Measurements from ENCODE around the gene KMT2B.
"Not testable (repeated sequence)": the region's sequence is repeated elsewhere in the genome, so short reads cannot be mapped to it uniquely, and the experiment has no call there.

KMT2B gene

GRCh38 chr19:35710784-35711723, 6.7 kb upstream of the KMT2B start:
- peak; percentile 84 for DNase-seq

- peak; percentile 92 for DNase-seq
Measured at GRCh38 chr19:35712567-35713505, 5.0 kb upstream of the KMT2B start.

GRCh38 chr19:35713506-35713850, 4.3 kb upstream of the KMT2B start:
- DNase-seq: no peak

- DNase-seq: no peak
Measured at GRCh38 chr19:35713904-35714495, 3.8 kb upstream of the KMT2B start.

- DNase-seq: peak; percentile 58
Measured at GRCh38 chr19:35714601-35715354, 3.0 kb upstream of the KMT2B start.

- no peak for DNase-seq
Measured at GRCh38 chr19:35715355-35715809, 2.4 kb upstream of the KMT2B start.

- DNase-seq: no peak
Measured at GRCh38 chr19:35715981-35716800, 1.6 kb upstream of the KMT2B start.

- DNase-seq: peak; percentile 97
Measured at GRCh38 chr19:35716801-35717664, 770 bp upstream of the KMT2B start.

- peak; percentile 72 for DNase-seq
Measured at GRCh38 chr19:35718345-35719041, 690 bp downstream of the KMT2B start.

- no peak for DNase-seq
Measured at GRCh38 chr19:35719402-35720162, 1.8 kb downstream of the KMT2B start.

- no peak for DNase-seq
Measured at GRCh38 chr19:35720163-35720524, 2.3 kb downstream of the KMT2B start.

GRCh38 chr19:35720648-35721047, 2.8 kb downstream of the KMT2B start:
- DNase-seq: no peak

- DNase-seq: no peak
Measured at GRCh38 chr19:35721374-35721773, 3.6 kb downstream of the KMT2B start.

- no peak for DNase-seq
Measured at GRCh38 chr19:35722461-35722860, 4.7 kb downstream of the KMT2B start.

GRCh38 chr19:35722897-35723296, 5.1 kb downstream of the KMT2B start:
- DNase-seq: no peak

- no peak for DNase-seq
Measured at GRCh38 chr19:35723671-35724070, 5.9 kb downstream of the KMT2B start.

GRCh38 chr19:35724132-35724531, 6.3 kb downstream of the KMT2B start:
- not testable (repeated sequence) for DNase-seq

- DNase-seq: no peak
Measured at GRCh38 chr19:35724560-35724959, 6.8 kb downstream of the KMT2B start.

GRCh38 chr19:35725216-35725861, 7.5 kb downstream of the KMT2B start:
- no peak for DNase-seq

Data from stimulated activated CD4-positive, alpha-beta T cell treated with anti-CD3 and anti-CD28 coated beads, Interleukin-1b, Interleukin-23, amount 100 ng/mL, for 48 hours (primary cell).